ENCODE measurements around the gene PRAMEF13.
"Not testable (repeated sequence)": the region's sequence is repeated elsewhere in the genome, so short reads cannot be mapped to it uniquely, and the experiment has no call there.

GRCh38 chr1:13237572-13237971, 36.4 kb upstream of the PRAMEF13 start:
- not testable (repeated sequence) for TF ChIP-seq CSRNP3 (CRISPR knock-in tag; IDR thresholded peaks at IDR 0.05); ZC3H10 (CRISPR knock-in tag; IDR thresholded peaks at IDR 0.05); CREB5 (CRISPR knock-in tag; IDR thresholded peaks at IDR 0.05; ENCODE audit: low read depth); ARNTL (CRISPR knock-in tag; IDR thresholded peaks at IDR 0.05; ENCODE audit: borderline replicate concordance, low read depth); ISL1 (CRISPR knock-in tag; IDR thresholded peaks at IDR 0.05); SNAI2 (CRISPR knock-in tag; IDR thresholded peaks at IDR 0.05); TCF4 (CRISPR knock-in tag; IDR thresholded peaks at IDR 0.05; ENCODE audit: borderline replicate concordance); TOX (CRISPR knock-in tag; IDR thresholded peaks at IDR 0.05; ENCODE audit: borderline replicate concordance); PPARA (CRISPR knock-in tag; IDR thresholded peaks at IDR 0.05; ENCODE audit: borderline replicate concordance)
